ENCODE results near the gene ADAMTS13.
A peak's percentile ranks its signal among the peaks of the same experiment; 100 is the strongest.

The ADAMTS13 gene

GRCh38 chr9:133455936-133456335, 33.8 kb downstream of the ADAMTS13 start:
- no peak for DNase-seq

- DNase-seq, result no peak
Observed at GRCh38 chr9:133456409-133456808, 34.2 kb downstream of the ADAMTS13 start.

GRCh38 chr9:133457233-133457632, 35.1 kb downstream of the ADAMTS13 start:
- no peak for DNase-seq

GRCh38 chr9:133457748-133458147, 35.6 kb downstream of the ADAMTS13 start:
- DNase-seq, result no peak

- DNase-seq, result no peak
Observed at GRCh38 chr9:133458643-133459312, 36.6 kb downstream of the ADAMTS13 start.

- DNase-seq, result peak; percentile 90
Observed at GRCh38 chr9:133459476-133460404, 37.6 kb downstream of the ADAMTS13 start, which contains the start of gene CACFD1. Gene CACFD1 (plus strand): TSS chr9:133459978. CDS start chr9:133460067, 89 bp downstream.

- DNase-seq, result no peak
Observed at GRCh38 chr9:133460405-133461175, 38.4 kb downstream of the ADAMTS13 start.

- DNase-seq, result no peak
Observed at GRCh38 chr9:133461975-133462374, 39.8 kb downstream of the ADAMTS13 start.

- no peak for DNase-seq
Observed at GRCh38 chr9:133463234-133463863, 41.2 kb downstream of the ADAMTS13 start.

- no peak for DNase-seq
Observed at GRCh38 chr9:133463864-133464615, 41.9 kb downstream of the ADAMTS13 start.

- DNase-seq, result no peak
Observed at GRCh38 chr9:133464638-133465037, 42.5 kb downstream of the ADAMTS13 start.

- DNase-seq, result no peak
Observed at GRCh38 chr9:133465984-133466383, 43.8 kb downstream of the ADAMTS13 start.

GRCh38 chr9:133467101-133467500, 44.9 kb downstream of the ADAMTS13 start:
- DNase-seq, result no peak

- no peak for DNase-seq
Observed at GRCh38 chr9:133468374-133468773, 46.2 kb downstream of the ADAMTS13 start.

GRCh38 chr9:133468777-133469421, 46.7 kb downstream of the ADAMTS13 start:
- DNase-seq, result no peak

GRCh38 chr9:133470427-133470924, 48.3 kb downstream of the ADAMTS13 start:
- no peak for DNase-seq

- DNase-seq, result no peak
Observed at GRCh38 chr9:133470988-133471387, 48.8 kb downstream of the ADAMTS13 start.

GRCh38 chr9:133471551-133472276, 49.5 kb downstream of the ADAMTS13 start:
- no peak for DNase-seq

GRCh38 chr9:133472277-133472645, 50.1 kb downstream of the ADAMTS13 start:
- DNase-seq, result no peak

GRCh38 chr9:133472753-133473378, 50.7 kb downstream of the ADAMTS13 start:
- DNase-seq, result no peak

Data from fibroblast of skin of abdomen (primary cell).